CD4-positive, alpha-beta T cell treated with Interleukin-21 for 1 hour (primary cell): Measurements from ENCODE around the gene COL20A1.

Experiments used
- DNase-seq: peaks from one replicate; pipeline ENCODE4 v3.0.0-alpha.2; 2020

COL20A1 gene

DNA sequence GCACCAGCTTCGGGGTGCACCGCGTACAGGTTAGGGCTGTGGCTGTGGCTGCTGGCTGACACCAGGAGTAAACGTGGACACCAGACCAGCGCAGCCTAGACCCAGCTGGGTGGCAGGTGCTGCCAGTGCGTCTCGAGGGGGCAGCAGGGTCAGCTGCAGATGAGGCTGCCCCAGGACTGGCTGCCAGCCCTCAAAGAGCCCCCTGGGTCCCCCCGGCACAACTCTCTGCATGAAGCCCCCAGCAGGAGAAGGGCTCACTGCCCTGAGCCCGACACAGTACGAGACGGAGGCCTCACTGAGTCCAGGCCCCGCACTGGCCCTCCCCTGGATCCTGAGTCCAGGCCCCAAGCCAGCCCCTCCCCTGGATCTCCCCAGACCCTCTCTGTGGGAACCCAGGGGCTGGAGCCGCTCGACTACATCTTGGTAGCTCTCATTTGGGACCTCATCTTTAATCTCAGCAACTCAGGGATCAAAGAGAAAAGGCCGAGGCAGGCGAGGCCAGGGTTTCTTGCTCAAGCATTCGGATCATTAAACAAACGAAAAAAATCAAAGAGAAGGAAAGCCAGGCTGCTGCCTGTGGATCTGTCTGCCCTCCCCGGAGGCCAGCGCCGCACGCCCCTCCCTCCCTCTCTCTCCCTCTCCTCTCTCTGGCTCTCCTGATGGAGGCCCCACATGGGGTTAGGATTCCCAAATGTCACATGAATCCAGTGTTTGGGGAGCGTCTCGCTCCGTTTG is 31.8 kb upstream of the COL20A1 start:
- DNase-seq: no peak

DNA sequence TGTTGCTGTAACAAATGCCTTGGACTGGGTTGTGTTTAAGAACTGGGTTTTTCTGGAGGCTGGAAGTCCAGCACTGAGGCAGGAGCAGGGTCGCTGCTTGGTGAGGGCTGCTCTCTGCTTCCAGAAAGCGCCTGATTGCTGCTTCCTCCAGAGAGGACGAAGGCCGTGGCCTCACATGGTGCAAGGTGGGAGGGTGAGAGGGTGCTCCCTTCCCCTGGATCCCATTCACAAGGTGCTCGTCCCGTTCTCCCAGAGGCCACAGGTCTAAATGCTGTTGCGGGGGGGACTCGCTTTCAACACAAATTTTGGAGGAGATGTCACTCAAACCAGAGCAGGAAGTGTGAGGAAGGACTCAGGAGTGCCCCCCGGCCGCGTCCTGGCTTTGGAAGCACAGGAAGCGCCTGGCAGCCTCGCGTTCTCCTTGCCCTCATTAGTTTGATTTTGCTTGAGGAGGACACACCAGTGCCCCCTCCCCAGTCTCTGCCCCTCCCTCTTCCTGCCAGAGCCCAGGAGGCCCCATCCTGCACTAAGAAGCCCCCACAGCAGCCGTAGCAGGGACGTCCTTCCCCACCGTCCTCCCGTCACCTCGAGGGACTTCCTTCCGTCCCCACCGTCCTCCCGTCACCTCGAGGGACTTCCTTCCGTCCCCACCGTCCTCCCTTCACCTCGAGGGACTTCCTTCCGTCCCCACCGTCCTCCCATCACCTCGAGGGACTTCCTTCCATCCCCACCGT is 31.0 kb upstream of the COL20A1 start:
- DNase-seq: no peak

DNA sequence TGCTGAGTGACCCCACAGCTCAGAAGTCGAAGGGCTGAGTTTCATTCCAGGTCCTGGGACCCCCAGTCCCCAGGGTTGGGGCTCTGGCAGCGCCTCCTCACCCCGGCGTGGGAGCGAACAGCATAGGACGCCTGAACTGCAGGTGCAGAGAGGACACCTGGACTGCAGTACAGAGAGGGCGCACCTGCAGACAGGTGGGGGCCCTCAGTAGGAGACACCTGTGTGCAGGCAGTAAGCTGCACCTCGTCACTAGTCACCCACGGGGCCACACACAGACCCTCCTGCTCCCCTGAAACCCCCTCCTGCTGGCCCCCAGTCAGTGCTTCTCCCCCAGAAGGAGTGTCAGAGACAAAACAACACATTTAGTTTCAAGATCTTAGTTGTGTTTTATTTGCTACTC is 30.1 kb upstream of the COL20A1 start:
- no peak for DNase-seq

DNA sequence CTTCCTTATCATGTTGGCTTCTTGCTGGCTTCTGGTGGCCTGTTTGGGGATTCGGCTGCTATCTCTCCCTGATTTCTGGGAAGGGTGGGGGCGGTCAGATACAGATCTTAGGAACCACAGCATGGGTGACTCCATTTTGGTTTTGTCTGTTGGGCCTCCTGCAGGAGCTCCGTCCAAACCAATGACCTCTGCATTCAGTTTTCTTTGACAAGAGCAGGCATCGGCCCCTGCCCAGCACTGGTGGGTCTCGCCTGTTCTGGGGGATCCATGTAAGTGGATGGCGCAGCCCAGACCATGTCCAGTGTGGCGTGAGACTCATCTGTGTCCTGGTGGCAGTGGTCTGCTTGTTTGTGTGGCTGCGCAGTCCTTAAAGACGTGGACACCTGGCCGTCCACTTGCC is 29.0 kb upstream of the COL20A1 start:
- no peak for DNase-seq

DNA sequence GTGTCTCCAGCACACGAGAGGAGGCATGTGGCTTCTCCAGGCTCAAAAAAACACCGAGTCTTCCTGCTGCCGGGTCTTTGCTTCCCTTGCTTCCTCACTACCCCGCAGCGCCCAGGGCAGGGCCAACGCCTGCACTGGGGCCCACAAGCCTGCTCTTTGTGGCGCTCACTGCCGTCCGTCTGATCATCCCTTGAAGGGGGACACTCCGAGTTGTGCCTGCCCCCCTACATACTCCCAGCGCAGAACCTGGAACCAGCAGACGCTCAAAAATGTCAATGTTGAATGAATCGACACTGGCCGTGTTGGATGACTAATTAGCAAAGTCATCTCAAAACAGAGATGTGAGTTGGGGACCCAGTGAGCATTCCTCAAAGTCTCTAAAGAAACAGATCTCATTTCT is 28.5 kb upstream of the COL20A1 start:
- no peak for DNase-seq

DNA sequence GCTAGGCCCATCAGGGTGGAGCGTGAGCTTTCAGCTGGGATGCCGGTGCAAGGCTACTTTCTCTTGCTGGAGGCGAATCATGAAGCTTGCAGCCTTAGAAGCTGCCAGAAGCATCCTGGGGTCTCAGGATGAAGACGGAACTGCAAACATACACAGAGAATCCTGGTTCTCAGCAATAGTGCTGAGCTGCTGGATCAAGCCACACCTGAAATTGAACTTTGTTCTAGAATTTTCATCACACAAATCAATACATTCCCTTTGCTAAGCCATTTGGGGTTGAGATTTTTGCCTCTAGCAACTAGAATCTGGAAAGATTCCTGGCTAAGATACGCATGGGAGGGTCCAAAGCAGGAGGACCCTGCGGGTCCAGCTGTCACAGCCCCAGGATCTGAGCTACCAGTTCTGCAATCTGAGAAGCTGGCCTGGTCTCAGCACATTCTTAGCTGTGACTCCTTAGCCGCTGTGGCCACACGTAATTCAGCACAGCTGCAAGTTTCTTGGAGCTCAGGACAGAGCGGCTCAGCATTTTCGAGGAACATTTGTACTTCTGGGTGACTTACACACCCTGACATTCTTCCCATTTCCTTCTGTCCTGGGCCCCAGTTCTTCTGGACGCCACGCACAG is 27.0 kb upstream of the COL20A1 start:
- DNase-seq: no peak

DNA sequence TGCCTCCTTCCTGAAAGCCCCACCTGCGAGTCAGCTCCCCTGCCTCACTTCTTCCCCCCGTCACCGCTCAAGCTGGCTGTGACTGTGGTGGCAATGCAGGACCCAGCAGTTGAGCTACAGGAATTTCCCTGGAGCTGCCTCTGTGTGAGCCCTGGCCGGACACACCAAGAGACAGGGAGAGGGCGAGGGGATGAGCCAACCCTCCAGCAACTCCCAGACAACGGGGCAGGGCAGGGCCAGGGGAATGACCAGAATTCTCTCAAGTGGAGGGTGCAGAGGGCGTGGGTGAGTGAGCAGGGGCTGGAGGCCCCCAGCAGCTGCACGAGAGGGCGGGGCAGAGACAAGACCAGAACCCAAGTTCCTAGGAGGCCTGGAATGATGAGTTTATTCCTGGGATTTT is 25.3 kb upstream of the COL20A1 start:
- DNase-seq: no peak

- no peak for DNase-seq
Measured at GRCh38 chr20:63268256-63268655, 24.7 kb upstream of the COL20A1 start.

- DNase-seq: no peak
Measured at GRCh38 chr20:63268671-63269439, 24.1 kb upstream of the COL20A1 start.

DNA sequence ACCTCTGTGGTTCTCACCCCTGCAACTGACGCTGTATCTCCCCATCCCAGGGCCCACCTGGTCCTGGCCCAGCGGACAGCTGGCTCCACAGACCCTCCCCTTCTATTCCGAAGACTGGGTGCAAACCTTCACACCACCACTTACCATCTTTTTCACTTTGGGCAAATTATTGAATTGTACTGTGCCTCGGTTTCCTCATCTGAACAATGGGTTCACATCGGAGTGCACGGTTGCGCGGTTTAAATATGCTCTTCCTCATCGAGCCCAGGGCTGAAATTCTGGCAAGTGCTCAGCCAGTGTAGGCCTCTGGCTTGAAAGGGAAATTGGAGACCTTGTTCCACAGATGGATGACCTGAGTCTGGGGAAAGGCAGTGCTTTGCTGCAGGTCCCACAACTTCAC is 23.3 kb upstream of the COL20A1 start:
- no peak for DNase-seq

- DNase-seq: no peak
Measured at GRCh38 chr20:63270606-63271325, 22.2 kb upstream of the COL20A1 start.

DNA sequence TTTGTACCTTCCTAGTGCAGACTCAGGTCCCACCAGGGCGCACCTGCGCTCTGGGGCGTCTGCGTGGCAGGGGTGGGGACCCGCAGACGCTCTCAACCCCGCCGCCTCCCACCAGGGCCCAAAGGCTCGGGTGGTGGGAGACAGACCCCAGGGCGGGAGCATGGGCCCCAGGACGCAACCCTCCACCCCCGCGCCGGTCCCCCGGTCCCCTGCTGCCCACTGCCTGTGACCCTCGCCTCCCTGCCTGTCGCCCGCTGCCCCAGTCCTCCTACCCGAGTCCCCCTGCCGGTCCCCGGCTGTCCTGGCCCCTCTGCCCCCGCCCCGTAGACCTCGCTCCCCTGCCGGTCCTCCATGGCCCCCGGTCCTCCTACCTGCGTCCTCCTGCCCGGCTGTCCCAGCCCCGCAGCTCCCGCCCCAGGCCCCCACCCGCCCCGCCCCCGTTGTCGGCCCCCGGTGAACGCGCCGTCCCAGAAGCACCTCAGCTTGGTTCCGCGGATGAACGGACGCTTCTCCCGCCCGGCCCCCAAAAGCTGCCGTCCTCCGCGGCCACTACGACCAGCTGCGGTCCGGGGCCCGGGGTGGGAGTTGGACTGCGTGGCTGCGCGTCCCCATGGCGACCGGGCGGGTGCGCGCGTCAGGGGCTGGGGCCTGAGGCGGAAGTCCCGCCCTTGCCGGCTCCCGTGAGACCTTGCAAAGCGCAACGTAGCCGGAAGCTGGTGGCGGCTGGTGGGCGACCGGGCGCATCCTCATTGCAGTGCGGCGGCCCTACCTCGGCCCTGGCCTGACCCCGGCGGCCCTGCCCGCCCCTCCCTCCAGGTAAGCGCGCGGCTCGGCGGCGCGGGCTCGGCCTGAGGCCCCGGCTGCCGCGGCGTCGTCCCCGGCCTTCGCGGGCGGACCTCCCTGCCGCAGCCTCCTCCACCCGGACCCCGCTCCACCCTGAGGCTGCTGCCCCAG is 20.6 kb upstream of the COL20A1 start, which contains the start of gene ARFGAP1:
Gene ARFGAP1, plus strand, starts transcription at position 709 of the 954 bp plus-strand sequence. CDS start 2,768 bp downstream, outside the sequence.
- peak; percentile 89 for DNase-seq

- DNase-seq: no peak
Measured at GRCh38 chr20:63273059-63273579, 19.9 kb upstream of the COL20A1 start.

DNA sequence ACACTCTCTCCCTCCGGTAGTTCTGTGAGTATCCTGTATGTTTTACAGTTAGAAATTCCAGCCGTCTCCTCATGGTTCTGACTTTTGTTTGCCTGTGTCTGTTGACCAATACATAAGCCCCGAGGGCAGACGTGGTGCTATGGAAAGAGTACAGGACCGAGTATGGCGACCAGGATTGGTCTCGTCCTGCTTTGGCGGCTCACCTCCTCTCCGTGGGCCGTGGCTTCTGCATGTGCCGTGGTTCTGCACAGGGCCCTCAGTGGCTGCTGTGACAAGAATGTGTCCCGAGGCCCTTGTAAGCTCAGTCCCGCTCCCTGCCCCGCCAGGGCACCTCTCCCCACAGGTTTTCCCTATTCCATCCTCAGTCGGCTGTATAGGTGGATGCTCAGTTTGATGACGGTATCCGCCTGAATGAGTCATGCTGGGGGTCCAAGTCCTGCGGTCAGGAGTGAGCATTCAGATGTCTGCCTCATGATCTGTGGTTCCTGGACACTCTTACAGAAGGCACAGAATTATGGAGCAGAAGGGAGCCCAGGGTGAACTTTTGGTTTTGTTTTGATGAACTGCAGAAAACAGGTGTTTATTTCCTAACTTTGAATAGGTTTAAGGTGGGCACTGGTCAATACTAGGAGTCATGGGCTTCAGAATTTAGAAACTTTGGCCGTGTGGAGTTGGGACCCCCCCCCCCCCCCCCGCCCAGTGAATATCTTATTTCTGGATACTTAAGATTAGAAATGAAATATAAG is 19.2 kb upstream of the COL20A1 start:
- DNase-seq: no peak

GRCh38 chr20:63274381-63275228 is 18.4 kb upstream of the COL20A1 start:
- no peak for DNase-seq

DNA sequence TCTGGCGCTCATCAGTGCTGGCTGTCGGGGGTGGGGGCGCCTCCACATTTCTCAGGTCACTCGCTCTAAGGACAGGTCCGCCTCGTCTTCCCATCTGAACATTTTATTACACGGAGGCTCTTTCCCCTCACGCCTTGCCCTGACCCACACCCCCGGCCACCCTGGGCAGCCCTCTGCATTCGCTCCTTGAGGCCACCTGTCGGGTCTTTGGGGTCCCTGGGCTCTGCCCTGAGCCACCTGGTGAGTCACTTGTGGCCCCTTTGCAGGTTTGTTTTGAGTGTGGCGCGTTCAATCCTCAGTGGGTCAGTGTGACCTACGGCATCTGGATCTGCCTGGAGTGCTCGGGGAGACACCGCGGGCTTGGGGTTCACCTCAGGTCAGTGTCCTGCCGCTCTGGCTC is 17.2 kb upstream of the COL20A1 start:
- no peak for DNase-seq

GRCh38 chr20:63276956-63277355 is 16.0 kb upstream of the COL20A1 start:
- no peak for DNase-seq

DNA sequence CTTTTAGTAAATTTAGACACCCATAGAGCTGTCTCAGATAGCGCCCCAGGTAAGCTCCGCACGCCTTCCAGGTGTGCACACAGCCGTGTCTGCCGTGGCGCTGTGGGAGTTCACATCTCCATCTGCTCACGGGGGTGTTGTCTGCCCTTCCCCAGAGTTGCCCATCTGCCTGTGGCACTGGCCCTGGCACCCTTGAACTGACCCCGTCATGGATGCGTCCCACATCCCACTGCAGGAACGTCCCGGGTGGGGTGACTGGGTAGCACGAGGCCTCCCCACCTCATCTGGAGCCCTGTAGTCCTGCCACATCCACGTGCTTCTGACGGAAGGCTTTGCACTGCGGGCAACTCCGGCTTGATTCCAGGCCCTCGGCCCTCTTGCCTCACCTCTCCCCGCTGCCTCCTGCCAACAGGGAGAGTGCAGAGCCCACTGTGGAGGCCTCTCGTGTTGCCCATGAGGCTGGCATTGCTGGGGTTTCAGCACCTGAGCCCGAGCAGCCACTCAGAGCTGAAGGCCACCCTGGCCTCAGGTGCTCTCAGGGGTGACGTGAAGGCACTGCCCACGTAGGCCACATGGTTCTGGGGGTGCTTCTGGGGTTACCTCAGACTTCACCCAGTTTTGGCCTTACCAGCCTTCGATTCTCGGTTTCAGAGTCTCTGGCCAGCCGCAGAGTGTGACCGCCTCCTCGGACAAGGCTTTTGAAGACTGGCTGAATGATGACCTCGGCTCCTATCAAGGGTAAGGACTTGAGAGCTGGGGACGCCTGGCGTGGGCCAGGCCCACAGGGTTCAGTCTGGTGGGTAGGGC is 15.3 kb upstream of the COL20A1 start:
- DNase-seq: no peak
